ENCODE measurements around the gene RANBP3L.

GRCh38 chr5:36300191-36300926 is 1.3 kb downstream of the RANBP3L start:
- TF ChIP-seq NRF1 (IDR thresholded peaks at IDR 0.05; ENCODE audit: low read depth, low read length), result no peak
- TF ChIP-seq GABPA (IDR thresholded peaks at IDR 0.05; ENCODE audit: low read depth), result no peak
- TF ChIP-seq, protein P1, sequence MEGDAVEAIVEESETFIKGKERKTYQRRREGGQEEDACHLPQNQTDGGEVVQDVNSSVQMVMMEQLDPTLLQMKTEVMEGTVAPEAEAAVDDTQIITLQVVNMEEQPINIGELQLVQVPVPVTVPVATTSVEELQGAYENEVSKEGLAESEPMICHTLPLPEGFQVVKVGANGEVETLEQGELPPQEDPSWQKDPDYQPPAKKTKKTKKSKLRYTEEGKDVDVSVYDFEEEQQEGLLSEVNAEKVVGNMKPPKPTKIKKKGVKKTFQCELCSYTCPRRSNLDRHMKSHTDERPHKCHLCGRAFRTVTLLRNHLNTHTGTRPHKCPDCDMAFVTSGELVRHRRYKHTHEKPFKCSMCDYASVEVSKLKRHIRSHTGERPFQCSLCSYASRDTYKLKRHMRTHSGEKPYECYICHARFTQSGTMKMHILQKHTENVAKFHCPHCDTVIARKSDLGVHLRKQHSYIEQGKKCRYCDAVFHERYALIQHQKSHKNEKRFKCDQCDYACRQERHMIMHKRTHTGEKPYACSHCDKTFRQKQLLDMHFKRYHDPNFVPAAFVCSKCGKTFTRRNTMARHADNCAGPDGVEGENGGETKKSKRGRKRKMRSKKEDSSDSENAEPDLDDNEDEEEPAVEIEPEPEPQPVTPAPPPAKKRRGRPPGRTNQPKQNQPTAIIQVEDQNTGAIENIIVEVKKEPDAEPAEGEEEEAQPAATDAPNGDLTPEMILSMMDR (IDR thresholded peaks at IDR 0.05), result no peak
- TF ChIP-seq, protein P2, sequence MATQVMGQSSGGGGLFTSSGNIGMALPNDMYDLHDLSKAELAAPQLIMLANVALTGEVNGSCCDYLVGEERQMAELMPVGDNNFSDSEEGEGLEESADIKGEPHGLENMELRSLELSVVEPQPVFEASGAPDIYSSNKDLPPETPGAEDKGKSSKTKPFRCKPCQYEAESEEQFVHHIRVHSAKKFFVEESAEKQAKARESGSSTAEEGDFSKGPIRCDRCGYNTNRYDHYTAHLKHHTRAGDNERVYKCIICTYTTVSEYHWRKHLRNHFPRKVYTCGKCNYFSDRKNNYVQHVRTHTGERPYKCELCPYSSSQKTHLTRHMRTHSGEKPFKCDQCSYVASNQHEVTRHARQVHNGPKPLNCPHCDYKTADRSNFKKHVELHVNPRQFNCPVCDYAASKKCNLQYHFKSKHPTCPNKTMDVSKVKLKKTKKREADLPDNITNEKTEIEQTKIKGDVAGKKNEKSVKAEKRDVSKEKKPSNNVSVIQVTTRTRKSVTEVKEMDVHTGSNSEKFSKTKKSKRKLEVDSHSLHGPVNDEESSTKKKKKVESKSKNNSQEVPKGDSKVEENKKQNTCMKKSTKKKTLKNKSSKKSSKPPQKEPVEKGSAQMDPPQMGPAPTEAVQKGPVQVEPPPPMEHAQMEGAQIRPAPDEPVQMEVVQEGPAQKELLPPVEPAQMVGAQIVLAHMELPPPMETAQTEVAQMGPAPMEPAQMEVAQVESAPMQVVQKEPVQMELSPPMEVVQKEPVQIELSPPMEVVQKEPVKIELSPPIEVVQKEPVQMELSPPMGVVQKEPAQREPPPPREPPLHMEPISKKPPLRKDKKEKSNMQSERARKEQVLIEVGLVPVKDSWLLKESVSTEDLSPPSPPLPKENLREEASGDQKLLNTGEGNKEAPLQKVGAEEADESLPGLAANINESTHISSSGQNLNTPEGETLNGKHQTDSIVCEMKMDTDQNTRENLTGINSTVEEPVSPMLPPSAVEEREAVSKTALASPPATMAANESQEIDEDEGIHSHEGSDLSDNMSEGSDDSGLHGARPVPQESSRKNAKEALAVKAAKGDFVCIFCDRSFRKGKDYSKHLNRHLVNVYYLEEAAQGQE (IDR thresholded peaks at IDR 0.05; ENCODE audit: low read depth, low read length), result no peak
- no peak for TF ChIP-seq TAF1 (IDR thresholded peaks at IDR 0.05; ENCODE audit: borderline replicate concordance, low read depth, low read length)
- TF ChIP-seq FOXJ3 (CRISPR knock-in tag; IDR thresholded peaks at IDR 0.05), result no peak
- no peak for TF ChIP-seq RFX5 (IDR thresholded peaks at IDR 0.05; ENCODE audit: low read length)
- no peak for TF ChIP-seq POLR2AphosphoS5 (IDR thresholded peaks at IDR 0.05; ENCODE audit: low read depth, low read length)
- TF ChIP-seq, protein P3, sequence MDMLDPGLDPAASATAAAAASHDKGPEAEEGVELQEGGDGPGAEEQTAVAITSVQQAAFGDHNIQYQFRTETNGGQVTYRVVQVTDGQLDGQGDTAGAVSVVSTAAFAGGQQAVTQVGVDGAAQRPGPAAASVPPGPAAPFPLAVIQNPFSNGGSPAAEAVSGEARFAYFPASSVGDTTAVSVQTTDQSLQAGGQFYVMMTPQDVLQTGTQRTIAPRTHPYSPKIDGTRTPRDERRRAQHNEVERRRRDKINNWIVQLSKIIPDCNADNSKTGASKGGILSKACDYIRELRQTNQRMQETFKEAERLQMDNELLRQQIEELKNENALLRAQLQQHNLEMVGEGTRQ (IDR thresholded peaks at IDR 0.05; ENCODE audit: borderline replicate concordance, low read depth, low read length), result no peak
